Measurements from ENCODE around the gene CXCL12. TPM values are rescaled to one million over a fixed set of nuclear protein-coding genes. Genes with fewer than 3 reads are reported as not detected.

The CXCL12 gene
- total RNA-seq, 1 experiment from 2014 or later = 0.47 TPM

- Histone ChIP-seq H3K27me3 (ENCODE audit: insufficient read depth, low read length) (no peaks in the 10 kb centered on the region), H3K79me2 (ENCODE audit: insufficient read depth, low read length) (no peaks in the 10 kb centered on the region), H3K27ac (ENCODE audit: low read depth, low read length) (no peak overlapping the region), H3K36me3 (ENCODE audit: control insufficient read depth in 1 of 2, insufficient read depth in 2 of 2, low read length in 2 of 2) (no peaks in the 10 kb centered on the region), H2AFZ (ENCODE audit: low read depth, low read length, poor library complexity, severe bottlenecking) (no peak overlapping the region), H4K20me1 (ENCODE audit: insufficient read depth) (no peaks in the 10 kb centered on the region), H3K9me3 (ENCODE audit: control insufficient read depth in 1 of 2, insufficient read depth in 1 of 2, low read depth in 1 of 2, low read length in 2 of 2) (no peaks in the 10 kb centered on the region), H3K4me3 (replicated peaks in 1 of 2; ENCODE audit: low read depth in 1 of 2, low read length in 2 of 2) (no peak overlapping the region), H3K9ac (ENCODE audit: low read length) (no peak overlapping the region), H3K4me2 (ENCODE audit: low read length) (no peak overlapping the region), H3K4me1 (ENCODE audit: control insufficient read depth in 1 of 2, insufficient read depth in 2 of 2, low read length in 2 of 2) (no peaks in the 10 kb centered on the region), H3K9me2 (ENCODE audit: insufficient read depth) (no peaks in the 10 kb centered on the region)
- ChIA-PET RAD21 (ENCODE audit: low non-redundant PET in 1 of 2, low total read pairs in 2 of 2, uncharacterized antibody in 2 of 2, unreplicated experiment in 2 of 2) (no interaction called here), CTCF (no interaction called here), POLR2A (no interaction called here)
- intact Hi-C loops (cut with micrococcal nuclease) = loop anchor here (10.0 kb wide), 1 partner anchor 482 kb away; no protein-coding TSS in a partner anchor
- ATAC-seq = no peak
- BruUV-seq (replicated peaks) = no TSS peak
- TF ChIP-seq FOSL1 (IDR thresholded peaks at IDR 0.05; ENCODE audit: low read depth) (no peak), MAX (IDR thresholded peaks at IDR 0.05) (no peak), SP1 (IDR thresholded peaks at IDR 0.05; ENCODE audit: low read depth) (no peak), ATF3 (IDR thresholded peaks at IDR 0.05) (no peak)
- no peak for DNase-seq (ENCODE audit: low read depth, low spot score)
These were observed 1.7 kb downstream of the CXCL12 start for GRCh38 chr10:44382981-44383748.

- no peak for DNase-seq (ENCODE audit: low read depth, low spot score)
- Histone ChIP-seq H3K4me1 (ENCODE audit: control insufficient read depth in 1 of 2, insufficient read depth in 2 of 2, low read length in 2 of 2) (no peaks in the 10 kb centered on the region), H3K27ac (ENCODE audit: low read depth, low read length) (no peak overlapping the region), H3K4me2 (ENCODE audit: low read length) (no peak overlapping the region), H3K9ac (ENCODE audit: low read length) (no peak overlapping the region), H3K4me3 (replicated peaks in 1 of 2; ENCODE audit: low read depth in 1 of 2, low read length in 2 of 2) (no peak overlapping the region), H3K79me2 (ENCODE audit: insufficient read depth, low read length) (no peaks in the 10 kb centered on the region), H4K20me1 (ENCODE audit: insufficient read depth) (no peaks in the 10 kb centered on the region), H3K9me3 (ENCODE audit: control insufficient read depth in 1 of 2, insufficient read depth in 1 of 2, low read depth in 1 of 2, low read length in 2 of 2) (no peaks in the 10 kb centered on the region), H3K9me2 (ENCODE audit: insufficient read depth) (no peaks in the 10 kb centered on the region), H3K36me3 (ENCODE audit: control insufficient read depth in 1 of 2, insufficient read depth in 2 of 2, low read length in 2 of 2) (no peaks in the 10 kb centered on the region), H2AFZ (ENCODE audit: low read depth, low read length, poor library complexity, severe bottlenecking) (no peak overlapping the region), H3K27me3 (ENCODE audit: insufficient read depth, low read length) (no peaks in the 10 kb centered on the region)
- TF ChIP-seq POLR2A (IDR thresholded peaks at IDR 0.05; ENCODE audit: borderline replicate concordance, extremely low read depth, insufficient read depth, insufficient read length) (no peak), FOSL1 (IDR thresholded peaks at IDR 0.05; ENCODE audit: low read depth) (no peak), ELF1 (IDR thresholded peaks at IDR 0.05; ENCODE audit: borderline replicate concordance, low read depth) (no peak), JUND (IDR thresholded peaks at IDR 0.05) (no peak), POLR2AphosphoS5 (IDR thresholded peaks at IDR 0.05; ENCODE audit: low read depth, low read length) (no peak), ZFX (IDR thresholded peaks at IDR 0.05) (no peak), TCF7L2 (IDR thresholded peaks at IDR 0.05; ENCODE audit: borderline replicate concordance, extremely low read depth, insufficient read depth, insufficient read length) (no peak), SIN3A (IDR thresholded peaks at IDR 0.05; ENCODE audit: low read depth) (no peak), YY1 (IDR thresholded peaks at IDR 0.05; ENCODE audit: extremely low read depth, insufficient replicate concordance, low read depth, low read length) (no peak)
- ChIA-PET RAD21 (ENCODE audit: low non-redundant PET in 1 of 2, low total read pairs in 2 of 2, uncharacterized antibody in 2 of 2, unreplicated experiment in 2 of 2) (no interaction called here), CTCF (no interaction called here), POLR2A (no interaction called here)
- no peak for ATAC-seq
- intact Hi-C loops (cut with micrococcal nuclease) = loop anchor here (10.0 kb wide), 1 partner anchor 483 kb away; no protein-coding TSS in a partner anchor
- BruUV-seq (replicated peaks) = no TSS peak
These were observed 2.6 kb downstream of the CXCL12 start for GRCh38 chr10:44382131-44382858.
